CD1c-positive myeloid dendritic cell (primary cell): ENCODE data around the gene AGAP1.
"Not testable (repeated sequence)": the region's sequence is repeated elsewhere in the genome, so short reads cannot be mapped to it uniquely, and the experiment has no call there.

Source experiments
- DNase-seq: peaks from one replicate; pipeline ENCODE4 v3.0.0-alpha.2; 2016; ENCODE audit errors: extremely low spot score

AGAP1 gene

GRCh38 chr2:235940330-235940729, 446.5 kb downstream of the AGAP1 start:
- no peak for DNase-seq

- DNase-seq = no peak
Measured at GRCh38 chr2:235944591-235944990, 450.7 kb downstream of the AGAP1 start.

- no peak for DNase-seq
Measured at GRCh38 chr2:235945608-235946140, 451.8 kb downstream of the AGAP1 start.

- DNase-seq = no peak
Measured at GRCh38 chr2:235946590-235946989, 452.7 kb downstream of the AGAP1 start.

GRCh38 chr2:235947055-235947454, 453.2 kb downstream of the AGAP1 start:
- DNase-seq = not testable (repeated sequence)

GRCh38 chr2:235949567-235950472, 456.0 kb downstream of the AGAP1 start:
- no peak for DNase-seq

- no peak for DNase-seq
Measured at GRCh38 chr2:235950473-235950809, 456.6 kb downstream of the AGAP1 start.

- no peak for DNase-seq
Measured at GRCh38 chr2:235951493-235951892, 457.6 kb downstream of the AGAP1 start.

GRCh38 chr2:235951982-235952381, 458.1 kb downstream of the AGAP1 start:
- DNase-seq = no peak

- no peak for DNase-seq
Measured at GRCh38 chr2:235952714-235953113, 458.9 kb downstream of the AGAP1 start.

- DNase-seq = no peak
Measured at GRCh38 chr2:235954281-235954680, 460.4 kb downstream of the AGAP1 start.

GRCh38 chr2:235954888-235955480, 461.1 kb downstream of the AGAP1 start:
- DNase-seq = no peak

GRCh38 chr2:235955664-235956063, 461.8 kb downstream of the AGAP1 start:
- no peak for DNase-seq

- DNase-seq = no peak
Measured at GRCh38 chr2:235956281-235956970, 462.6 kb downstream of the AGAP1 start.

- no peak for DNase-seq
Measured at GRCh38 chr2:235957251-235957650, 463.4 kb downstream of the AGAP1 start.

GRCh38 chr2:235958221-235958930, 464.5 kb downstream of the AGAP1 start:
- no peak for DNase-seq

- no peak for DNase-seq
Measured at GRCh38 chr2:235958931-235959410, 465.1 kb downstream of the AGAP1 start.

GRCh38 chr2:235960011-235960715, 466.3 kb downstream of the AGAP1 start:
- no peak for DNase-seq

GRCh38 chr2:235960716-235961640, 467.1 kb downstream of the AGAP1 start:
- no peak for DNase-seq

GRCh38 chr2:235961711-235962110, 467.9 kb downstream of the AGAP1 start:
- DNase-seq = no peak
